ENCODE results near the gene COL11A2. TPM values are rescaled to one million over a fixed set of nuclear protein-coding genes. Genes with fewer than 3 reads are reported as not detected.
A peak's percentile ranks its signal among the peaks of the same experiment; 100 is the strongest.

The COL11A2 gene
- total RNA-seq, 4 donors from 2014 or later, result 0.23 to 0.61 (median 0.41) TPM

- Histone ChIP-seq H3K4me1 (peaks cover 28 to 59% (median 33%) of the 10 kb centered on the region in 3 donors), H3K27ac (peak overlapping the region in 1 of 4 donors; percentile 17), H3K36me3 (peaks cover 17 to 62% (median 43%) of the 10 kb centered on the region in 3 donors), H3K27me3 (no peaks in the 10 kb centered on the region), H3K9me3 (no peaks in the 10 kb centered on the region), H3K4me3 (no peak overlapping the region)
- TF ChIP-seq POLR2A (IDR thresholded peaks at IDR 0.05), result no peak
- TF ChIP-seq CTCF (IDR thresholded peaks at IDR 0.05), result no peak
- 63 to 73% methylated on average over 4 to 6 of the region's 6 CpGs for WGBS, 2 donors
- intact Hi-C loops (cut with DNase I), result no loop called here
- DNase-seq, result no peak
Measured at GRCh38 chr6:33198159-33198852, 6.0 kb upstream of the COL11A2 start.

GRCh38 chr6:33197431-33198048 lies 5.3 kb upstream of the COL11A2 start:
- WGBS, 2 donors, result 26 to 29% methylated on average over 9 to 12 of the region's 12 CpGs
- peaks cover 11 to 54% (median 36%) of the 10 kb centered on the region in 3 donors for H3K36me3 ChIP-seq

GRCh38 chr6:33195304-33196165 lies 3.3 kb upstream of the COL11A2 start:
- Histone ChIP-seq H3K9me3 (no peaks in the 10 kb centered on the region), H3K4me3 (no peak overlapping the region), H3K27ac (no peak overlapping the region), H3K36me3 (peaks cover 6 to 48% (median 32%) of the 10 kb centered on the region in 3 donors), H3K27me3 (peaks cover 0 to 26% (median 6%) of the 10 kb centered on the region in 4 donors), H3K4me1 (peaks cover 30 to 50% (median 32%) of the 10 kb centered on the region in 3 donors)
- TF ChIP-seq POLR2A (IDR thresholded peaks at IDR 0.05) (no peak), CTCF (IDR thresholded peaks at IDR 0.05) (no peak)
- no peak for DNase-seq
- WGBS, 2 donors, result 84 to 87% methylated on average over 12 of the region's 15 CpGs
- intact Hi-C loops (cut with DNase I), result no loop called here

More at GRCh38 chr6:33197431-33198048, 5.3 kb upstream of the COL11A2 start:
- Histone ChIP-seq H3K27ac (peak overlapping the region in 2 of 4 donors; percentile 17 to 38), H3K9me3 (no peaks in the 10 kb centered on the region), H3K4me1 (peaks cover 35 to 59% (median 37%) of the 10 kb centered on the region in 3 donors), H3K27me3 (peaks cover 0 to 6% (median 0%) of the 10 kb centered on the region in 4 donors), H3K4me3 (no peak overlapping the region)
- TF ChIP-seq POLR2A (IDR thresholded peaks at IDR 0.05) (no peak), CTCF (IDR thresholded peaks at IDR 0.05) (peak; percentile 27 to 69 (median 56))
- intact Hi-C loops (cut with DNase I), result no loop called here
- no peak for DNase-seq

GRCh38 chr6:33194431-33194979 lies 2.2 kb upstream of the COL11A2 start:
- H3K4me3 ChIP-seq, result no peak overlapping the region
- TF ChIP-seq CTCF (IDR thresholded peaks at IDR 0.05) (no peak), POLR2A (IDR thresholded peaks at IDR 0.05) (no peak)
- H3K9me3 ChIP-seq, result no peaks in the 10 kb centered on the region
- H3K4me1 ChIP-seq, result peaks cover 27 to 45% (median 32%) of the 10 kb centered on the region in 3 donors
- H3K36me3 ChIP-seq, result peaks cover 6 to 48% (median 32%) of the 10 kb centered on the region in 3 donors
- H3K27ac ChIP-seq, result no peak overlapping the region
- 75 to 79% methylated on average over 6 of the region's 8 CpGs for whole genome bisulfite sequencing, 2 donors
- peaks cover 0 to 34% (median 6%) of the 10 kb centered on the region in 4 donors for H3K27me3 ChIP-seq
- intact Hi-C loops (cut with DNase I), result no loop called here
- DNase-seq, result no peak
